SU-DHL-6 (cell line): ENCODE measurements around the gene MOSMO.

ENCODE experiments used
- H2AFZ ChIP-seq: fragments of 200-600 bp; sonication (generic); 2 replicates; pipeline ENCODE4 v1.6.1; 2014; ENCODE audit warnings: low read depth, mild to moderate bottlenecking, moderate library complexity, mixed read lengths, antibody characterized with exemption, low read length; ENCODE audit not compliant: severe bottlenecking
- H3F3A ChIP-seq: fragments of 200-600 bp; shearing (Covaris generic); 2 replicates; pipeline ENCODE4 v1.6.0; 2016; ENCODE audit warnings: antibody characterized with exemption, mild to moderate bottlenecking; ENCODE audit not compliant: insufficient read depth
- H3K27ac ChIP-seq: fragments of 200-600 bp; sonication (generic); 2 replicates; pipeline ENCODE4 v1.5.1; 2016; ENCODE audit warnings: low read depth, mild to moderate bottlenecking, low read length, moderate library complexity, mixed read lengths
- H3K27me3 ChIP-seq: fragments of 200-600 bp; sonication (generic), shearing (Covaris generic); 2 replicates; pipeline ENCODE4 v1.6.0; 2014; ENCODE audit warnings: mild to moderate bottlenecking, low read length
- H3K36me3 ChIP-seq: fragments of 200-600 bp; sonication (generic); 2 replicates; pipeline ENCODE4 v1.6.1; 2014; ENCODE audit warnings: mild to moderate bottlenecking, low read length, mixed read lengths
- H3K4me2 ChIP-seq: fragments of 300-600, 200-600 bp; shearing (Covaris generic), sonication (generic); 2 replicates; pipeline ENCODE4 v1.6.0; 2014; ENCODE audit warnings: low read length, low read depth, mild to moderate bottlenecking; ENCODE audit not compliant: poor library complexity, severe bottlenecking
- H3K4me3 ChIP-seq: fragments of 200-600 bp; sonication (generic); 2 replicates; pipeline ENCODE4 v1.5.1; 2014; ENCODE audit warnings: antibody characterized with exemption, low read length, mild to moderate bottlenecking, mixed read lengths; ENCODE audit not compliant: insufficient read depth, poor library complexity, severe bottlenecking
- H3K79me2 ChIP-seq: fragments of 200-600 bp; sonication (generic); 2 replicates; pipeline ENCODE4 v1.6.1; 2014; ENCODE audit warnings: mild to moderate bottlenecking, low read length, moderate library complexity; ENCODE audit not compliant: insufficient read depth
- H3K9ac ChIP-seq: fragments of 200-600 bp; sonication (generic); 2 replicates; pipeline ENCODE4 v1.7.0; 2014; ENCODE audit warnings: mild to moderate bottlenecking, low read length
- H3K9me2 ChIP-seq: fragments of 200-600 bp; sonication (generic); replicated peaks from 2 replicates; pipeline ENCODE4 v1.6.1; 2014; ENCODE audit warnings: low read length; ENCODE audit not compliant: insufficient read depth
- H3K9me3 ChIP-seq: fragments of 200-600 bp; sonication (generic); 2 replicates; pipeline ENCODE4 v1.6.1; 2014; ENCODE audit warnings: low read length, mixed read lengths; ENCODE audit not compliant: insufficient read depth
- H4K20me1 ChIP-seq: fragments of 200-600 bp; sonication (generic); 2 replicates; pipeline ENCODE4 v1.6.1; 2014; ENCODE audit warnings: low read depth, mild to moderate bottlenecking, antibody characterized with exemption, low read length, moderate library complexity, mixed read lengths
- EZH2phosphoT487 ChIP-seq: fragments of 200-600 bp; sonication (generic), shearing (Covaris generic); conservative IDR thresholded peaks from 2 replicates; pipeline ENCODE4 v1.6.1; 2018; ENCODE audit warnings: mild to moderate bottlenecking, antibody characterized with exemption, low read length, moderate library complexity, mixed read lengths
- TF ChIP-seq, protein P1 (sequence below): fragments of 200-600 bp; sonication (generic); IDR thresholded peaks from one replicate; pipeline ENCODE4 v1.5.1; 2017; ENCODE audit warnings: antibody characterized with exemption, mild to moderate bottlenecking, low read length, moderate library complexity; ENCODE audit not compliant: insufficient read depth, poor library complexity, severe bottlenecking

Gene MOSMO

DNA sequence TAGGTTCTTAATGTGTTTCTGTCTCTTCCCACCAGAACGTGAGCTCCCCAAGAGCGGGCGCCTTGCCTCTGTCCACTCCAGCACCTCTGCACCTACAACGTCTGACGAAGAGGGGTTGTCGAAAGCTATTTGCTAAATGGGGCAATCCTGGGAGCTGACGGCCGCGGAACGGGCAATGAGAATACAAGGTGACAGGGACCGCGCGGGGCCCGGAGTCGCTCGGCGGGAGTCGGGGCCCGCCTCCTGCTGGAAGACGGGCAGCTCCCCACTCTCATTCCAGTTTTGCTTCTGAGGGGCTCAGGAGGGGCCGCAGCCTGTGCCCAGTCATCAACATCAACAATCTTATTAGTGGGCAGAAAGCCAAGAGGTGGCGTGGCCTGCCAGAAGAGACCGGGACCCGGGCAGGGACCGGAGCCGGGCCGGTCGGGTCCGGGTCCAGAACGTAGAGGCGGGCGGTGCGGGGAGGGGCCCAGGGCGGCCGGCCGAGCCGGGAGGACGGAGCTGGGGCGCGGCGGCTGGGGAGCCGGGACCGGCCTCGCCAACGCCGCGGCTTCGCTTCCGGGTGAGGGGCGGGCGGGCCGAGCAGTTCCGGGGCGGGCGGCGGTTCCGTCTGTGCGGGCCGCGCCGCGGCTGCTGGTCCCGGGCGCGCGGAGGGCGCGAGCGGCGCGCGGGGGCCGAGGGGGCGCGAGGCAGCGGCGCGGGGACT, at the start of gene MOSMO:
TSS of gene MOSMO (plus strand) at position 603 of the 706 bp plus-strand sequence. CDS start 191 bp downstream, outside the sequence.
- no peaks in the 10 kb centered on the region for H3K9me3 ChIP-seq
- H3K27ac ChIP-seq: no peak within 1 kb of the TSS
- H3K36me3 ChIP-seq: no peaks in the 10 kb centered on the region
- no peaks in the 10 kb centered on the region for H3K9me2 ChIP-seq
- peak within 1 kb of the TSS; percentile 100 for H3K4me3 ChIP-seq
- H3K27me3 ChIP-seq: no peaks in the 10 kb centered on the region
- H3K79me2 ChIP-seq: peaks cover 11% of the 10 kb centered on the region
- peak within 1 kb of the TSS; percentile 99 for H2AFZ ChIP-seq
- no peaks in the 10 kb centered on the region; the same call in 1 of the 2 replicates for H4K20me1 ChIP-seq
- H3F3A ChIP-seq: 0 out of 2 replicates have a peak, but pooled peaks cover 4% of the 10 kb centered on the region
- H3K4me2 ChIP-seq: peak within 1 kb of the TSS; percentile 88
- peak within 1 kb of the TSS; percentile 92 for H3K9ac ChIP-seq
- no peak for TF ChIP-seq EZH2phosphoT487
- TF ChIP-seq, protein P1, sequence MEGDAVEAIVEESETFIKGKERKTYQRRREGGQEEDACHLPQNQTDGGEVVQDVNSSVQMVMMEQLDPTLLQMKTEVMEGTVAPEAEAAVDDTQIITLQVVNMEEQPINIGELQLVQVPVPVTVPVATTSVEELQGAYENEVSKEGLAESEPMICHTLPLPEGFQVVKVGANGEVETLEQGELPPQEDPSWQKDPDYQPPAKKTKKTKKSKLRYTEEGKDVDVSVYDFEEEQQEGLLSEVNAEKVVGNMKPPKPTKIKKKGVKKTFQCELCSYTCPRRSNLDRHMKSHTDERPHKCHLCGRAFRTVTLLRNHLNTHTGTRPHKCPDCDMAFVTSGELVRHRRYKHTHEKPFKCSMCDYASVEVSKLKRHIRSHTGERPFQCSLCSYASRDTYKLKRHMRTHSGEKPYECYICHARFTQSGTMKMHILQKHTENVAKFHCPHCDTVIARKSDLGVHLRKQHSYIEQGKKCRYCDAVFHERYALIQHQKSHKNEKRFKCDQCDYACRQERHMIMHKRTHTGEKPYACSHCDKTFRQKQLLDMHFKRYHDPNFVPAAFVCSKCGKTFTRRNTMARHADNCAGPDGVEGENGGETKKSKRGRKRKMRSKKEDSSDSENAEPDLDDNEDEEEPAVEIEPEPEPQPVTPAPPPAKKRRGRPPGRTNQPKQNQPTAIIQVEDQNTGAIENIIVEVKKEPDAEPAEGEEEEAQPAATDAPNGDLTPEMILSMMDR: no peak

GRCh38 chr16:21959050-21959449, 48.9 kb upstream of the MOSMO start:
- no peaks in the 10 kb centered on the region for H4K20me1 ChIP-seq
- no peak overlapping the region for H3K4me3 ChIP-seq
- H3K9ac ChIP-seq: no peak overlapping the region
- TF ChIP-seq, protein P1: no peak
- TF ChIP-seq EZH2phosphoT487: no peak
- no peaks in the 10 kb centered on the region for H3F3A ChIP-seq
- H3K27ac ChIP-seq: no peak overlapping the region
- H3K79me2 ChIP-seq: peaks cover 28% of the 10 kb centered on the region
- no peak overlapping the region for H2AFZ ChIP-seq
- H3K4me2 ChIP-seq: no peak overlapping the region
- no peaks in the 10 kb centered on the region for H3K27me3 ChIP-seq
- peaks cover 10% of the 10 kb centered on the region; the same call in 1 of the 2 replicates for H3K36me3 ChIP-seq
- no peaks in the 10 kb centered on the region for H3K9me3 ChIP-seq
- H3K9me2 ChIP-seq: no peaks in the 10 kb centered on the region

DNA sequence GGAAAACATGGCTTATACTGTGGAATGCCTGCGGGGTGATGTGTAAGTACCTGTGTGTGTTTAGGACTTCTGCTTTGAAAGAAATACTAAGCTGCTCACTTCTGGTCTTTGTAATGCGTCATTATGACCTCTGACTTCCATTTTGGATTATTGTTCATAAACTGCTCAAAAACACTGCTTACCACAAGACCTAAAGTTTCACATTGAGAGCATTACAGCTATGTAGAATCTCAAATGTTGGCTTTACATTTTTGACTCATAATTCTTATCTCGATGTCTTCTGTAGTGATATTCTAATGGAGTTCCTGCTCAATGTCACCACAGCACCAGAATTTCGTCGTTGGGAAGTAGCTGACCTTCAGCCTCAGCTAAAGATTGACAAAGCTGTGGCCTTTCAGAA, 45.4 kb upstream of the MOSMO start:
- Histone ChIP-seq H3K4me2 (no peak overlapping the region), H3K27me3 (no peaks in the 10 kb centered on the region), H3K4me3 (no peak overlapping the region), H3F3A (no peaks in the 10 kb centered on the region), H3K9me3 (no peaks in the 10 kb centered on the region), H2AFZ (no peak overlapping the region), H3K27ac (no peak overlapping the region), H3K79me2 (no peaks in the 10 kb centered on the region), H3K9me2 (no peaks in the 10 kb centered on the region), H4K20me1 (no peaks in the 10 kb centered on the region), H3K36me3 (peaks cover 39% of the 10 kb centered on the region), H3K9ac (no peak overlapping the region)
- no peak for TF ChIP-seq EZH2phosphoT487
- TF ChIP-seq, protein P1: no peak
